DND-41 (cell line): ENCODE measurements around the gene SLC35C1.

Experiments
- EZH2 ChIP-seq: IDR thresholded peaks from 3 replicates; pipeline ENCODE4 v1.6.1; 2012; ENCODE audit warnings: borderline replicate concordance, low read depth, mild to moderate bottlenecking, moderate library complexity, low read length, inconsistent platforms; ENCODE audit not compliant: severe bottlenecking
- TF ChIP-seq, protein P1 (sequence below): IDR thresholded peaks from 2 replicates; pipeline ENCODE4 v1.5.1; 2012; ENCODE audit warnings: borderline replicate concordance, low read length, moderate library complexity, mild to moderate bottlenecking; ENCODE audit not compliant: poor library complexity, severe bottlenecking; ENCODE audit errors: extremely low read depth

DNA sequence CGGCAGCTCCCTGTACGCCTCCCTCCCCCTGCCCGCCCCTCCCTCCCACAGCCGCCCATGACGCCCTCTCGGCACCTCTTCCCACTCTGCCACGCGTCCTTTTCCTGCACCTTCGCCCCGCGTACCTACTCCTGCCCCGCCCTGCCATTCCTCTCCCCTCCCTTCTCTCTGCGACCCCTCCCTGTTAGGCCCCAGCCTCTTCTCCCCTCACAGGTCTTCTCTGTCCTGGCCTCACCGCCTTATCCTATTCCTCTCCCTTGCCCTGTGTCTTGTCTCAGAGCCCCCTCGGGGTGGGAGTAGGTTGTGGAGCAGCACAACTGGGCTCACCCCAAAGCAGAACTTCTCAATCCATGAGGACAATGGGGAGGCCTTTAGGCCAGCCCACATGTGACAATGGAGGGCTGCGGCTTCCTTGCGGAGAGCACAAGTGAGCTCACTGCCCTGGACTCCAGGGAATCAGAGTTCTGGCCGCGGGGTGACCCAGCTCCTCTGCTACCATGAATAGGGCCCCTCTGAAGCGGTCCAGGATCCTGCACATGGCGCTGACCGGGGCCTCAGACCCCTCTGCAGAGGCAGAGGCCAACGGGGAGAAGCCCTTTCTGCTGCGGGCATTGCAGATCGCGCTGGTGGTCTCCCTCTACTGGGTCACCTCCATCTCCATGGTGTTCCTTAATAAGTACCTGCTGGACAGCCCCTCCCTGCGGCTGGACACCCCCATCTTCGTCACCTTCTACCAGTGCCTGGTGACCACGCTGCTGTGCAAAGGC is 539 bp downstream of the SLC35C1 start:
- TF ChIP-seq, protein P1, sequence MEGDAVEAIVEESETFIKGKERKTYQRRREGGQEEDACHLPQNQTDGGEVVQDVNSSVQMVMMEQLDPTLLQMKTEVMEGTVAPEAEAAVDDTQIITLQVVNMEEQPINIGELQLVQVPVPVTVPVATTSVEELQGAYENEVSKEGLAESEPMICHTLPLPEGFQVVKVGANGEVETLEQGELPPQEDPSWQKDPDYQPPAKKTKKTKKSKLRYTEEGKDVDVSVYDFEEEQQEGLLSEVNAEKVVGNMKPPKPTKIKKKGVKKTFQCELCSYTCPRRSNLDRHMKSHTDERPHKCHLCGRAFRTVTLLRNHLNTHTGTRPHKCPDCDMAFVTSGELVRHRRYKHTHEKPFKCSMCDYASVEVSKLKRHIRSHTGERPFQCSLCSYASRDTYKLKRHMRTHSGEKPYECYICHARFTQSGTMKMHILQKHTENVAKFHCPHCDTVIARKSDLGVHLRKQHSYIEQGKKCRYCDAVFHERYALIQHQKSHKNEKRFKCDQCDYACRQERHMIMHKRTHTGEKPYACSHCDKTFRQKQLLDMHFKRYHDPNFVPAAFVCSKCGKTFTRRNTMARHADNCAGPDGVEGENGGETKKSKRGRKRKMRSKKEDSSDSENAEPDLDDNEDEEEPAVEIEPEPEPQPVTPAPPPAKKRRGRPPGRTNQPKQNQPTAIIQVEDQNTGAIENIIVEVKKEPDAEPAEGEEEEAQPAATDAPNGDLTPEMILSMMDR: no peak
- no peak for TF ChIP-seq EZH2
